Measurements from ENCODE around the gene WASHC3.

DNA sequence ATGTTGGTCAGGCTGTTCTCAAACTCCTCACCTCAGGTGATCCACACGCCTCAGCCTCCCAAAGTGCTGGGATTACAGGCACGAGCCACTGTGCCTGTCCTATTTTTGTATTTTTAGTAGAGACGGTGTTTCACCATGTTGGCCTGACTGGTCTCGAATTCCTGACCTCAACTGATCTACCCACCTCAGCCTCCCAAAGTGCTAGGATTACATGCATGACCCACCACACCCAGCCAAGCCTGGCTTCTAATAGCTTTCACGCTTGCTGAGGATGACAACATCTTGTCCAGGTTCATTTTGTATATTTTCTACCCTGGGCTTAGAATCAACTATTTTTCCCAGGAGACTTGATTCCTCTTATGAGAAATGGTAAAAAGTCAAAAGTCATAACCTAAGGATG, 64.7 kb downstream of the WASHC3 start:
- TF ChIP-seq, protein P1, sequence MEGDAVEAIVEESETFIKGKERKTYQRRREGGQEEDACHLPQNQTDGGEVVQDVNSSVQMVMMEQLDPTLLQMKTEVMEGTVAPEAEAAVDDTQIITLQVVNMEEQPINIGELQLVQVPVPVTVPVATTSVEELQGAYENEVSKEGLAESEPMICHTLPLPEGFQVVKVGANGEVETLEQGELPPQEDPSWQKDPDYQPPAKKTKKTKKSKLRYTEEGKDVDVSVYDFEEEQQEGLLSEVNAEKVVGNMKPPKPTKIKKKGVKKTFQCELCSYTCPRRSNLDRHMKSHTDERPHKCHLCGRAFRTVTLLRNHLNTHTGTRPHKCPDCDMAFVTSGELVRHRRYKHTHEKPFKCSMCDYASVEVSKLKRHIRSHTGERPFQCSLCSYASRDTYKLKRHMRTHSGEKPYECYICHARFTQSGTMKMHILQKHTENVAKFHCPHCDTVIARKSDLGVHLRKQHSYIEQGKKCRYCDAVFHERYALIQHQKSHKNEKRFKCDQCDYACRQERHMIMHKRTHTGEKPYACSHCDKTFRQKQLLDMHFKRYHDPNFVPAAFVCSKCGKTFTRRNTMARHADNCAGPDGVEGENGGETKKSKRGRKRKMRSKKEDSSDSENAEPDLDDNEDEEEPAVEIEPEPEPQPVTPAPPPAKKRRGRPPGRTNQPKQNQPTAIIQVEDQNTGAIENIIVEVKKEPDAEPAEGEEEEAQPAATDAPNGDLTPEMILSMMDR (conservative IDR thresholded peaks at IDR 0.05; ENCODE audit: low read length), result no peak
- TF ChIP-seq EZH2phosphoT487 (IDR thresholded peaks at IDR 0.05; ENCODE audit: borderline replicate concordance, low read depth, low read length), result no peak

All from OCI-LY7 (cell line).